ENCODE results near the gene BCAS3. TPM values are rescaled to one million over a fixed set of nuclear protein-coding genes. Genes with fewer than 3 reads are reported as not detected.
"Not testable (repeated sequence)": the region's sequence is repeated elsewhere in the genome, so short reads cannot be mapped to it uniquely, and the experiment has no call there.

Gene BCAS3
- total and polyA plus RNA-seq, 2 donors = 6.9 to 12.4 TPM

DNA sequence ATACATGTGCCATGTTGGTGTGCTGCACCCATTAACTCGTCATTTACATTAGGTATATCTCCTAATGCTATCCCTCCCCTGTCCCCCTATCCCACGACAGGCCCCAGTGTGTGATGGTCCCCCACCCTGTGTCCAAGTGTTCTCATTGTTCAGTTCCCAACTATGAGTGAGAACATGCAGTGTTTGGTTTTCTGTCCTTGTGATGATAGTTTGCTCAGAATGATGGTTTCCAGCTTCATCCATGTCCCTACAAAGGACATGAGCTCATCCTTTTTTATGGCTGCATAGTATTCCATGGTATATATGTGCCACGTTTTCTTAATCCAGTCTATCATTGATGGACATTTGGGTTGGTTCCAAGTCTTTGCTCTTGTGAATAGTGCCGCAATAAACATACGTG is 94.0 kb downstream of the BCAS3 start:
- H3K4me1 ChIP-seq (ENCODE audit: control insufficient read depth in 2 of 2, insufficient read depth in 2 of 2, low read length in 2 of 2) = peaks cover 4 to 11% of the 10 kb centered on the region in 2 donors
- H3K27me3 ChIP-seq (ENCODE audit: control insufficient read depth in 2 of 2, insufficient read depth in 1 of 2, low read length in 1 of 2); H3K9me3 ChIP-seq (ENCODE audit: control insufficient read depth in 2 of 2, insufficient read depth in 1 of 2, low read length in 1 of 2); H3K27ac ChIP-seq (ENCODE audit: low read depth in 1 of 2, low read length in 1 of 2); H3K4me3 ChIP-seq (ENCODE audit: low read length in 2 of 2); DNase-seq (ENCODE audit: low read depth in 6 of 9, low spot score in 9 of 9); H3K36me3 ChIP-seq (ENCODE audit: control insufficient read depth in 2 of 2, insufficient read depth in 2 of 2, low read length in 1 of 2): not testable (repeated sequence)
- 85% methylated on average over 5 of the region's 5 CpGs for WGBS

DNA sequence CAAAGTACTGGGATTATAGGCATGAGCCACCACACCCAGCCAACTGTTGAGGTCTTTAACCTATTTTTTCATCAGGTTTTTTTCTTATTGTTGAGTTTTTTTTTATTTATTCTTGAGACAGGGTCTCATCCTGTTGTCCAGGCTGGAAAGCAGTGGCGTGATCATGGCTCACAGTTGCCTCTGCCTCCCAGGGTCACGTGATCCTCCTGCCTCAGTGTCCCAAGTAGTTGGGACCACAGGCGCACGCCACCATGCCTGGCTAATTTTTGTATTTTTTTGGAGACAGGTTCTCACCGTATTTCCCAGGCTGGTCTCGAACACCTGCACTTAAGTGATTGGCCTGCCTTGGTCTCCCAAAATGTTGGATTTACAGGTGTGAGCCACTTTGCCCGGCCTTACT is 95.9 kb downstream of the BCAS3 start:
- H3K27me3 ChIP-seq (ENCODE audit: control insufficient read depth in 2 of 2, insufficient read depth in 1 of 2, low read length in 1 of 2) = no peaks in the 10 kb centered on the region
- H3K4me1 ChIP-seq (ENCODE audit: control insufficient read depth in 2 of 2, insufficient read depth in 2 of 2, low read length in 2 of 2) = peaks cover 4 to 11% of the 10 kb centered on the region in 2 donors
- no peaks in the 10 kb centered on the region for H3K36me3 ChIP-seq (ENCODE audit: control insufficient read depth in 2 of 2, insufficient read depth in 2 of 2, low read length in 1 of 2)
- no peak for DNase-seq (ENCODE audit: low read depth in 6 of 9, low spot score in 9 of 9)
- H3K27ac ChIP-seq (ENCODE audit: low read depth in 1 of 2, low read length in 1 of 2) = no peak overlapping the region
- WGBS = 91% methylated on average over 7 of the region's 7 CpGs
- H3K4me3 ChIP-seq (ENCODE audit: low read length in 2 of 2) = no peak overlapping the region
- H3K9me3 ChIP-seq (ENCODE audit: control insufficient read depth in 2 of 2, insufficient read depth in 1 of 2, low read length in 1 of 2) = no peaks in the 10 kb centered on the region

DNA sequence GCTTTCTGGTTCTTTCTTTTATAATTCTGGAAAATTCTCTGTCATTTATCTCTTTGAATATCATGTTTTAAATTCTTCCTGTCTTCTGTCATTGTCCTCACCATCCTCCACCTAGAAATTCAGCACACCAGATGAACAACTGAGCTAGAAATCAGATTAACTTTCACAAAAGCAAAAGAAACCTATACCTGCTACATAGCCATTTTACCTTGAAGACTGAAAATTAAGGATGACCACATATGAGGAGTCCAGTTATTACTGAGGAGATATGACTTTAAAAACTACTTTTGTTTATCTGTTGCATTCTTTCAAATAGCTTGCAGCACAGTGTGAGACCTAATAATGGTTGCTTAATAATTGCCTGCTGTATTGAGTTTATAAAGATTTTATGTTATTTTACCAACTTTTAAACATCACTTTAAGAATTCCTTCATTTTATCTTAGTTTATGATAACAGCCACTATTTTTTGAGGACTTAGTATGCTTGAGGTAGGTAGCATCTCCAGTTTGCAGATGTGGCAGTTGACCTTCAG is 104.3 kb downstream of the BCAS3 start:
- Histone ChIP-seq H3K4me3 (ENCODE audit: low read length in 2 of 2) (no peak overlapping the region), H3K36me3 (ENCODE audit: control insufficient read depth in 2 of 2, insufficient read depth in 2 of 2, low read length in 1 of 2) (no peaks in the 10 kb centered on the region), H3K27ac (ENCODE audit: low read depth in 1 of 2, low read length in 1 of 2) (no peak overlapping the region), H3K4me1 (ENCODE audit: control insufficient read depth in 2 of 2, insufficient read depth in 2 of 2, low read length in 2 of 2) (no peaks in the 10 kb centered on the region), H3K27me3 (ENCODE audit: control insufficient read depth in 2 of 2, insufficient read depth in 1 of 2, low read length in 1 of 2) (no peaks in the 10 kb centered on the region), H3K9me3 (ENCODE audit: control insufficient read depth in 2 of 2, insufficient read depth in 1 of 2, low read length in 1 of 2) (no peaks in the 10 kb centered on the region)
- DNase-seq (ENCODE audit: low read depth in 6 of 9, low spot score in 9 of 9) = no peak

DNA sequence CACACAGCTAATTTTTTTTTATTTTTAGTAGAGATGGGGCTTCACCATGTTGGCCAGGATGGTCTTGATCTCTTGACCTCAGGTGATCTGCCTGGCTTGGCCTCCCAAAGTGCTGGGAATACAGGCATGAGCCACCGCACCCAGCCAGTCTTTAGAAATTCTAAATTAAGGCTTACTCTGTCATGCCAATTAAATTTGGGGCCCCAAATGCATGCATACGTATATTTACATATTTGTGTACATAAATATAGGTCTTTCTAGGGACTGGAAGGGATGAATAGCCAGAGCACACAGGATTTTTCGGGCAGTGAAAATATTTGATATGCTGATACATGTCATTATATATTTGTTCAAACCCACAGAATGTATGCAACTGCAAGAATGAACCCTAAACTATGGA is 105.1 kb downstream of the BCAS3 start:
- WGBS = 96% methylated on average over 3 of the region's 3 CpGs
- Histone ChIP-seq H3K4me3 (ENCODE audit: low read length in 2 of 2) (no peak overlapping the region), H3K27ac (ENCODE audit: low read depth in 1 of 2, low read length in 1 of 2) (no peak overlapping the region), H3K27me3 (ENCODE audit: control insufficient read depth in 2 of 2, insufficient read depth in 1 of 2, low read length in 1 of 2) (no peaks in the 10 kb centered on the region), H3K9me3 (ENCODE audit: control insufficient read depth in 2 of 2, insufficient read depth in 1 of 2, low read length in 1 of 2) (no peaks in the 10 kb centered on the region), H3K4me1 (ENCODE audit: control insufficient read depth in 2 of 2, insufficient read depth in 2 of 2, low read length in 2 of 2) (no peaks in the 10 kb centered on the region), H3K36me3 (ENCODE audit: control insufficient read depth in 2 of 2, insufficient read depth in 2 of 2, low read length in 1 of 2) (no peaks in the 10 kb centered on the region)
- no peak for DNase-seq (ENCODE audit: low read depth in 6 of 9, low spot score in 9 of 9)

DNA sequence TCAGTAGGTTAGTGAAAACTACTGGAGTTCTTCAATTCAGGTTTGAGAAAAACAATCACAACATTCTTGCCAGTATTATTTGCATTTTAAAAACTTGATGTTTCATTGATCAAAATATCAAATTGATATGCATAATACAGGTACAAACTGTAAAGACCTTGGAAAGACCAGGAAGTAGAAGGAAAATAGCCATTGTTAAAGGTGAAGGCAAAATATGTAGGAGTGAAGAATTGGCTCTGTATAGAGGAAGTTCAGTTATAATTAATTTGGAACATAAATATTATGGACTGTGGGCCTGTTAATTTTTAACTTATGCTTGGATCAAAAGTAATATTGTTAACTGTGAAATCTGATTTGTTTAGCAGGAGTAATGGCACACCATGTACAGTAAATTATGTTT is 112.6 kb downstream of the BCAS3 start:
- DNase-seq (ENCODE audit: low read depth in 6 of 9, low spot score in 9 of 9) = no peak
- H3K4me3 ChIP-seq (ENCODE audit: low read length in 2 of 2) = no peak overlapping the region
- no peaks in the 10 kb centered on the region for H3K36me3 ChIP-seq (ENCODE audit: control insufficient read depth in 2 of 2, insufficient read depth in 2 of 2, low read length in 1 of 2)
- H3K27me3 ChIP-seq (ENCODE audit: control insufficient read depth in 2 of 2, insufficient read depth in 1 of 2, low read length in 1 of 2) = no peaks in the 10 kb centered on the region
- no peaks in the 10 kb centered on the region for H3K9me3 ChIP-seq (ENCODE audit: control insufficient read depth in 2 of 2, insufficient read depth in 1 of 2, low read length in 1 of 2)
- no peak overlapping the region for H3K27ac ChIP-seq (ENCODE audit: low read depth in 1 of 2, low read length in 1 of 2)
- no peaks in the 10 kb centered on the region for H3K4me1 ChIP-seq (ENCODE audit: control insufficient read depth in 2 of 2, insufficient read depth in 2 of 2, low read length in 2 of 2)

DNA sequence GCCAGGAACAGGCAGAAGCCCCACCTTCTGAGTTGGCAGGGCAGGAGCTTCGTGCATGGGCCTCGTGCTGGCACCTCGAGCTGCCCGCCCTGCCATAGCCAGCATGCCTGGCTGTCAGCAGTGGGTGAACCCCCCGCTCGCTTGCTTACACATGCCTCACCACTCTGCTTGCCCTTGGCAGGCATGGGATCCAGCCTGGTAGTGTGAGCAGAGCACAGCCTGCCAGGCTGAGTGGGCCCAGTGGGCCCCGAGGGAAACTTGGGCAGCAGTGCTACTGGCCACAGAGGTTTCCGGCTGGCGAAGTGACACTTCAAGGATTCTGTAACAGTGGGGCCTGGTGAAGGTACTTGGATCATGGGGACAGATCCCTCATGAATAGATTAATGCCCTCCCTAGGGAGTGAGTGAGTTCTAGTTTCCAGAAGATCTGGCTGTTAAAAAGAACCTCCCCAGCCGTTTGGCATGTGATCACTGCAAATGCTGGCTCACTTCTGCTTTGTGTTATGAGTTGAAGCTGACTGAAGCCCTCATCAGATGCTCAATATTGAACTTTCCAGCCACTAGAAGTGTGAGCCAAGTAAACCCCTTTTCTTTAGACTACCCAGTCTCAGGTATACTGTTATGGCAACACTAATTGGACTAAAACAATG is 114.7 kb downstream of the BCAS3 start:
- H3K4me1 ChIP-seq (ENCODE audit: control insufficient read depth in 2 of 2, insufficient read depth in 2 of 2, low read length in 2 of 2) = no peaks in the 10 kb centered on the region
- no peaks in the 10 kb centered on the region for H3K9me3 ChIP-seq (ENCODE audit: control insufficient read depth in 2 of 2, insufficient read depth in 1 of 2, low read length in 1 of 2)
- no peak overlapping the region for H3K4me3 ChIP-seq (ENCODE audit: low read length in 2 of 2)
- DNase-seq (ENCODE audit: low read depth in 6 of 9, low spot score in 9 of 9) = no peak
- no peaks in the 10 kb centered on the region for H3K27me3 ChIP-seq (ENCODE audit: control insufficient read depth in 2 of 2, insufficient read depth in 1 of 2, low read length in 1 of 2)
- H3K27ac ChIP-seq (ENCODE audit: low read depth in 1 of 2, low read length in 1 of 2) = no peak overlapping the region
- H3K36me3 ChIP-seq (ENCODE audit: control insufficient read depth in 2 of 2, insufficient read depth in 2 of 2, low read length in 1 of 2) = no peaks in the 10 kb centered on the region
- 96% methylated on average over 10 of the region's 10 CpGs for WGBS

DNA sequence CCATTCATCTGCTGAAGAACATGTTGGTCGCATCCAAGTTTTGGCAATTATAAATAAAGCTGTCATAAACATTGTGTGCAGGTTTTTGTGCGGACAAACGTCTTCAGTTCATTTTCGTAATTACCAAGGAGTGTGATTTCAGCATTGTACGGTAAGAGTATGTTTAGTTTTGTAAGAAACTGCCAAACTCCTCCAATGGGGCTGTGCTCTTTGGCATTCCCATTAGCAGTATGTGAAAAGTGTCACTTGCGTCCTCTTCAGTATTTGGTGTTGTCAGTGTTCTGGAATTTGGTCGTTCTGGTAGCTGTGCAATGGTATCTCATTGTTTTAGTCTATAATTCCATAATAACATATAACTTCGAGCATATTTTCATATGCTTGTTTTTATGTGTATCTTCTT is 120.9 kb downstream of the BCAS3 start:
- Histone ChIP-seq H3K27me3 (ENCODE audit: control insufficient read depth in 2 of 2, insufficient read depth in 1 of 2, low read length in 1 of 2) (no peaks in the 10 kb centered on the region), H3K4me1 (ENCODE audit: control insufficient read depth in 2 of 2, insufficient read depth in 2 of 2, low read length in 2 of 2) (no peaks in the 10 kb centered on the region), H3K27ac (ENCODE audit: low read depth in 1 of 2, low read length in 1 of 2) (no peak overlapping the region), H3K9me3 (ENCODE audit: control insufficient read depth in 2 of 2, insufficient read depth in 1 of 2, low read length in 1 of 2) (no peaks in the 10 kb centered on the region), H3K36me3 (ENCODE audit: control insufficient read depth in 2 of 2, insufficient read depth in 2 of 2, low read length in 1 of 2) (no peaks in the 10 kb centered on the region), H3K4me3 (ENCODE audit: low read length in 2 of 2) (no peak overlapping the region)
- DNase-seq (ENCODE audit: low read depth in 6 of 9, low spot score in 9 of 9) = no peak
- WGBS = 97% methylated on average over 8 of the region's 8 CpGs

DNA sequence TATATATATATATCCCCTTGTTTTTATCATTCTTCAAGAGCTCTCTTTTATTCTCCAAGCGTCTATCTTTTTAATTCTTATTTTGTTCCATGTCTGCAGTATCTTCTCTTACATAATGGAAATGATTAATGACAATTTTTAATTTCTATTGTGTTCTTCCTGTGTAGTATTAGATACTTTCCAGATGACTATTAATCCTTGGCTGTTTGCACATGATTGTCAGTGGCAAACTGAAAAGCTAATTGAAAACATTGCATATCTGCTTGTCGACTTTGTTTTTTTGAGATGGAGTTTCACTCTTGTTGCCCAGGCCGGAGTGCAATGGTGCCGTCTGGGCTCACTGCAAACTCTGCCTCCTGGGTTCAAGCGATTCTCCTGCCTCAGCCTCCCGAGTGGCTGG is 124.7 kb downstream of the BCAS3 start:
- H3K4me3 ChIP-seq (ENCODE audit: low read length in 2 of 2) = no peak overlapping the region
- no peaks in the 10 kb centered on the region for H3K36me3 ChIP-seq (ENCODE audit: control insufficient read depth in 2 of 2, insufficient read depth in 2 of 2, low read length in 1 of 2)
- H3K9me3 ChIP-seq (ENCODE audit: control insufficient read depth in 2 of 2, insufficient read depth in 1 of 2, low read length in 1 of 2) = no peaks in the 10 kb centered on the region
- WGBS = 98% methylated on average over 6 of the region's 6 CpGs
- no peaks in the 10 kb centered on the region for H3K27me3 ChIP-seq (ENCODE audit: control insufficient read depth in 2 of 2, insufficient read depth in 1 of 2, low read length in 1 of 2)
- H3K4me1 ChIP-seq (ENCODE audit: control insufficient read depth in 2 of 2, insufficient read depth in 2 of 2, low read length in 2 of 2) = no peaks in the 10 kb centered on the region
- H3K27ac ChIP-seq (ENCODE audit: low read depth in 1 of 2, low read length in 1 of 2) = no peak overlapping the region
- DNase-seq (ENCODE audit: low read depth in 6 of 9, low spot score in 9 of 9) = no peak

DNA sequence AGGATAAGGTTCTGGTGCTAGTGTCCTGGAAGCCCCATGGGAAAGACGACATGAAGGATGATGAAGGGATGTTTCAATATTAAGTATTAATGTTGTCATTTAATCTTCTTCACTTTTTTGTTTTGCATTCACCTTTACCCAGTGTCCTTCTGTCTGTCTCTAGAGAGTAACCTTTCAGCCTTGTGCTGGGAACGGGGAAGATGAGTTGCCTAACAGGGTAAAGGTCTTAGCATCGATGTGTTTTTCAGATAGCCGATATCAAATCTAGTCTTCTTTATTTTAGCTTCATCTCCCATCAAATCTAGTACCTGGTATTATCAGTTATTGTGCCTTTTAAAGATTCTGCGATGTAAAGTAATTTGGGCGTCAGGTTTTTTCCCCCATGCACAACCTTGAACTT is 125.4 kb downstream of the BCAS3 start:
- Histone ChIP-seq H3K4me1 (ENCODE audit: control insufficient read depth in 2 of 2, insufficient read depth in 2 of 2, low read length in 2 of 2) (no peaks in the 10 kb centered on the region), H3K27ac (ENCODE audit: low read depth in 1 of 2, low read length in 1 of 2) (no peak overlapping the region), H3K27me3 (ENCODE audit: control insufficient read depth in 2 of 2, insufficient read depth in 1 of 2, low read length in 1 of 2) (no peaks in the 10 kb centered on the region), H3K9me3 (ENCODE audit: control insufficient read depth in 2 of 2, insufficient read depth in 1 of 2, low read length in 1 of 2) (no peaks in the 10 kb centered on the region), H3K4me3 (ENCODE audit: low read length in 2 of 2) (no peak overlapping the region), H3K36me3 (ENCODE audit: control insufficient read depth in 2 of 2, insufficient read depth in 2 of 2, low read length in 1 of 2) (no peaks in the 10 kb centered on the region)
- DNase-seq (ENCODE audit: low read depth in 6 of 9, low spot score in 9 of 9) = no peak
- 98% methylated on average over 6 of the region's 6 CpGs for WGBS
